Urinary bladder (tissue), 4 donors: Measurements from ENCODE around the gene RSPH1. TPM values are rescaled to one million over a fixed set of nuclear protein-coding genes. Genes with fewer than 3 reads are reported as not detected.

Source experiments
- DNase-seq: peaks from one replicate; pipeline ENCODE4 v3.0.0-alpha.2; 2015; ENCODE audit errors: extremely low spot score
- H3K27ac ChIP-seq: one replicate; pipeline ENCODE4 v1.5.1; 2013; ENCODE audit warnings: low read depth, mild to moderate bottlenecking, moderate library complexity
- H3K36me3 ChIP-seq: one replicate; pipeline ENCODE4 v1.6.1; 2013; ENCODE audit warnings: mild to moderate bottlenecking, moderate library complexity; ENCODE audit not compliant: insufficient read depth
- H3K4me1 ChIP-seq: one replicate; pipeline ENCODE4 v1.6.1; 2013; ENCODE audit warnings: mild to moderate bottlenecking, moderate library complexity; ENCODE audit not compliant: insufficient read depth
- H3K4me3 ChIP-seq: one replicate; pipeline ENCODE4 v1.5.1; 2013; ENCODE audit warnings: low read depth, low read length
- WGBS: extraction: QIAGEN DNeasy Blood & Tissue Kit; methylation state at CpG from one replicate; pipeline ENCODE4 v1.1.7; 2013; 5-methylcytosine and 5-hydroxymethylcytosine counted together
- polyA plus RNA-seq: library from polyadenylated mRNA; stranded (reverse); fragments of 200-250 nt; gene quantifications from one replicate; pipeline ENCODE4 v1.2.3, GENCODE V29; 2013
- total RNA-seq: library from RNA; depleted of rRNA; stranded (reverse); fragments of >200 nt; gene quantifications from one replicate; pipeline ENCODE4 v1.2.3, GENCODE V29; 2014
- donor health status: healthy with polysubstance abuse.
- donor health status: healthy.

The RSPH1 gene
- total and polyA plus RNA-seq, 2 donors, result 0.26 to 0.84 TPM

- no peak overlapping the region for H3K27ac ChIP-seq
- peak overlapping the region; percentile 92 for H3K4me3 ChIP-seq
- H3K36me3 ChIP-seq, result no peaks in the 10 kb centered on the region
- no peaks in the 10 kb centered on the region for H3K4me1 ChIP-seq
- whole genome bisulfite sequencing, result 41% methylated on average over 5 of the region's 5 CpGs
- no peak for DNase-seq
These were observed 18.8 kb upstream of the RSPH1 start for GRCh38 chr21:42514883-42515228.

- Histone ChIP-seq H3K4me3 (peak overlapping the region; percentile 92), H3K36me3 (no peaks in the 10 kb centered on the region), H3K27ac (peak overlapping the region; percentile 54), H3K4me1 (no peaks in the 10 kb centered on the region)
- DNase-seq, result no peak
- 3% methylated on average over 77 of the region's 77 CpGs for WGBS
These were observed 18.2 kb upstream of the RSPH1 start for GRCh38 chr21:42513985-42514882.

- DNase-seq, result no peak
- H3K4me3 ChIP-seq, result peak within 1 kb of the TSS; percentile 92
- no peaks in the 10 kb centered on the region for H3K36me3 ChIP-seq
- H3K27ac ChIP-seq, result peak within 1 kb of the TSS; percentile 54
- H3K4me1 ChIP-seq, result no peaks in the 10 kb centered on the region
- WGBS, result 15% methylated on average over 88 of the region's 88 CpGs
These were observed 17.3 kb upstream of the RSPH1 start, which contains the start of gene SLC37A1 for GRCh38 chr21:42513151-42513984. Gene SLC37A1, plus strand, starts transcription at chr21:42513852. Its CDS starts 4,603 bp downstream, at chr21:42518455.

GRCh38 chr21:42512346-42513034 lies 16.5 kb upstream of the RSPH1 start:
- WGBS, result 93% methylated on average over 16 of the region's 16 CpGs
- DNase-seq, result no peak
- no peaks in the 10 kb centered on the region for H3K4me1 ChIP-seq
- H3K27ac ChIP-seq, result no peak overlapping the region
- H3K36me3 ChIP-seq, result no peaks in the 10 kb centered on the region
- no peak overlapping the region for H3K4me3 ChIP-seq

GRCh38 chr21:42509244-42509643 lies 13.2 kb upstream of the RSPH1 start:
- Histone ChIP-seq H3K4me3 (no peak overlapping the region), H3K36me3 (no peaks in the 10 kb centered on the region), H3K27ac (no peak overlapping the region), H3K4me1 (no peaks in the 10 kb centered on the region)
- 71% methylated on average over 11 of the region's 11 CpGs for WGBS
- DNase-seq, result no peak

- H3K27ac ChIP-seq, result no peak overlapping the region
- no peak for DNase-seq
- WGBS, result 70% methylated on average over 2 of the region's 2 CpGs
- no peak overlapping the region for H3K4me3 ChIP-seq
- no peaks in the 10 kb centered on the region for H3K36me3 ChIP-seq
- H3K4me1 ChIP-seq, result no peaks in the 10 kb centered on the region
These were observed 12.3 kb upstream of the RSPH1 start for GRCh38 chr21:42508371-42508770.

GRCh38 chr21:42507418-42507817 lies 11.4 kb upstream of the RSPH1 start:
- Histone ChIP-seq H3K36me3 (no peaks in the 10 kb centered on the region), H3K27ac (no peak overlapping the region), H3K4me1 (no peaks in the 10 kb centered on the region), H3K4me3 (no peak overlapping the region)
- WGBS, result 94% methylated on average over 4 of the region's 4 CpGs
- DNase-seq, result no peak

- H3K36me3 ChIP-seq, result no peaks in the 10 kb centered on the region
- no peak overlapping the region for H3K4me3 ChIP-seq
- H3K27ac ChIP-seq, result no peak overlapping the region
- H3K4me1 ChIP-seq, result no peaks in the 10 kb centered on the region
- DNase-seq, result no peak
- WGBS, result 68% methylated on average over 3 of the region's 3 CpGs
These were observed 9.2 kb upstream of the RSPH1 start for GRCh38 chr21:42505090-42505726.

GRCh38 chr21:42503711-42504110 lies 7.7 kb upstream of the RSPH1 start:
- Histone ChIP-seq H3K36me3 (no peaks in the 10 kb centered on the region), H3K4me3 (no peak overlapping the region), H3K4me1 (no peaks in the 10 kb centered on the region), H3K27ac (no peak overlapping the region)
- DNase-seq, result no peak
- WGBS, result 71% methylated on average over 4 of the region's 4 CpGs

GRCh38 chr21:42500736-42501135 lies 4.7 kb upstream of the RSPH1 start:
- no peaks in the 10 kb centered on the region for H3K4me1 ChIP-seq
- H3K36me3 ChIP-seq, result no peaks in the 10 kb centered on the region
- no peak for DNase-seq
- WGBS, result 81% methylated on average over 5 of the region's 5 CpGs
- H3K4me3 ChIP-seq, result no peak overlapping the region
- no peak overlapping the region for H3K27ac ChIP-seq

GRCh38 chr21:42500225-42500624 lies 4.2 kb upstream of the RSPH1 start:
- DNase-seq, result no peak
- 90% methylated on average over 4 of the region's 4 CpGs for WGBS
- Histone ChIP-seq H3K4me1 (peaks cover 1% of the 10 kb centered on the region), H3K27ac (no peak overlapping the region), H3K4me3 (no peak overlapping the region), H3K36me3 (no peaks in the 10 kb centered on the region)

- H3K36me3 ChIP-seq, result no peaks in the 10 kb centered on the region
- 77% methylated on average over 15 of the region's 15 CpGs for WGBS
- peaks cover 1% of the 10 kb centered on the region for H3K4me1 ChIP-seq
- H3K4me3 ChIP-seq, result no peak overlapping the region
- H3K27ac ChIP-seq, result no peak overlapping the region
- no peak for DNase-seq
These were observed 3.6 kb upstream of the RSPH1 start for GRCh38 chr21:42499444-42500112.

GRCh38 chr21:42498012-42498411 lies 2.0 kb upstream of the RSPH1 start:
- no peak for DNase-seq
- H3K27ac ChIP-seq, result no peak overlapping the region
- WGBS, result 71% methylated on average over 5 of the region's 5 CpGs
- no peaks in the 10 kb centered on the region for H3K36me3 ChIP-seq
- H3K4me1 ChIP-seq, result peaks cover 1% of the 10 kb centered on the region
- H3K4me3 ChIP-seq, result no peak overlapping the region
